K562 (cell line): ENCODE results near the gene TMPO. TPM values are rescaled to one million over a fixed set of nuclear protein-coding genes. Genes with fewer than 3 reads are reported as not detected.
A peak's percentile ranks its signal among the peaks of the same experiment; 100 is the strongest.

Experiments
- BDP1 ChIP-seq: IDR thresholded peaks from 3 replicates; pipeline ENCODE4 v1.6.1; 2011; ENCODE audit not compliant: insufficient read length, insufficient read depth
- CCAR2 ChIP-seq: fragments of 200-400 bp; formaldehyde crosslinking; IDR thresholded peaks from 2 replicates; pipeline ENCODE4 v1.6.1; 2017; ENCODE audit warnings: mild to moderate bottlenecking, low read depth, low read length
- CEBPG ChIP-seq, 3 experiments: fragments of 200-800 bp in 1 of 3; sonication (Bioruptor generic) in 1 of 3; sonication (generic) in 1 of 3; formaldehyde crosslinking in 1 of 3; IDR thresholded peaks in 2 of 3; conservative IDR thresholded peaks in 1 of 3; 2 replicates each; pipeline versions ENCODE4 v1.6.1 to v1.8.0; 2016 to 2022; ENCODE audit warnings: missing compliant biosample characterization in 2 of 3, missing genetic modification characterization in 2 of 3, mild to moderate bottlenecking in 1 of 3, missing genetic modification reagents in 1 of 3
- DMBX1 ChIP-seq: fragments of 250-450 bp; sonication (Bioruptor Pico); IDR thresholded peaks from 2 replicates; pipeline ENCODE4 v1.8.0; 2022; ENCODE audit warnings: inconsistent platforms, mild to moderate bottlenecking, moderate library complexity, borderline replicate concordance
- FOXA1 ChIP-seq: fragments of 450-650 bp; IDR thresholded peaks from 2 replicates; pipeline ENCODE4 v1.6.1; 2016; ENCODE audit warnings: mild to moderate bottlenecking, borderline replicate concordance
- HMGXB4 ChIP-seq: sonication (generic); formaldehyde crosslinking; IDR thresholded peaks from 2 replicates; pipeline ENCODE4 v1.8.1; 2023; ENCODE audit warnings: mild to moderate bottlenecking, missing genetic modification reagents
- NEUROD1 ChIP-seq: fragments of 150-350 bp; IDR thresholded peaks from 2 replicates; pipeline ENCODE4 v1.6.1; 2014; ENCODE audit warnings: borderline replicate concordance, low read length, low read depth; ENCODE audit not compliant: partially characterized antibody
- PBX2 ChIP-seq, 2 experiments: IDR thresholded peaks in 1 of 2; conservative IDR thresholded peaks in 1 of 2; 2 replicates each; pipeline ENCODE4 v1.6.1; 2016; ENCODE audit warnings: low read depth in 2 of 2, mild to moderate bottlenecking in 1 of 2, missing compliant biosample characterization in 1 of 2, missing genetic modification characterization in 1 of 2, moderate library complexity in 1 of 2
- PCBP1 ChIP-seq: fragments of 200-400 bp; formaldehyde crosslinking; IDR thresholded peaks from 2 replicates; pipeline ENCODE4 v1.6.1; 2018; ENCODE audit warnings: mild to moderate bottlenecking, low read depth, low read length; ENCODE audit not compliant: poor library complexity, severe bottlenecking
- PTTG1 ChIP-seq: fragments of 450-650 bp; IDR thresholded peaks from 2 replicates; pipeline ENCODE4 v1.6.1; 2016; ENCODE audit warnings: low read depth, mild to moderate bottlenecking, missing genetic modification characterization, missing compliant biosample characterization
- RFX5 ChIP-seq: IDR thresholded peaks from 2 replicates; pipeline ENCODE4 v1.6.1; 2011; ENCODE audit warnings: low read depth, mild to moderate bottlenecking, improper control_type of control experiment, low read length
- RREB1 ChIP-seq: fragments of 250-450 bp; sonication (Bioruptor Pico); IDR thresholded peaks from 2 replicates; pipeline ENCODE4 v1.4.0; 2020
- U2AF2 ChIP-seq: fragments of 200-400 bp; formaldehyde crosslinking; optimal IDR thresholded peaks from 2 replicates; pipeline ENCODE3; 2017; ENCODE audit warnings: low read depth, mild to moderate bottlenecking, low read length
- ZNF277 ChIP-seq: fragments of 250-450 bp; sonication (Bioruptor Pico); IDR thresholded peaks from 2 replicates; pipeline ENCODE4 v1.8.0; 2022; ENCODE audit warnings: inconsistent platforms, mild to moderate bottlenecking, moderate library complexity, borderline replicate concordance
- polyA plus RNA-seq, 8 experiments: library from polyadenylated mRNA; depleted of rRNA in 4 of 8; stranded (reverse) in 5 of 8; unstranded in 3 of 8; fragments of >200 nt; fragmentation: Nextera tagmentation in 2 of 8; fragmentation: Illumina TruSeq in 1 of 8; extraction: Ambion mirVana in 2 of 8; extraction: Trizol in 1 of 8; gene quantifications; 2 replicates each; pipeline versions ENCODE4 v1.2.1 to v1.2.3, GENCODE V29; 2011 to 2014; ENCODE audit warnings: inconsistent platforms in 1 of 8, missing spikeins in 1 of 8
- total RNA-seq, 7 experiments: library from RNA; depleted of rRNA in 6 of 7; stranded (reverse); fragments of >200 nt in 6 of 7; fragmentation: Illumina TruSeq in 2 of 7; extraction: Trizol in 2 of 7; gene quantifications; 2 replicates each; pipeline versions ENCODE4 v1.2.1 to v1.2.3, GENCODE V29; 2011 to 2021; ENCODE audit warnings: low replicate concordance in 1 of 7

The TMPO gene
- total and polyA plus RNA-seq, 9 of the 15 experiments (the other 6 are each of a cell fraction or from before 2014, with no cell fraction given): 62.1 to 263 (median 182) TPM

- TF ChIP-seq PBX2 (CRISPR knock-in tag; IDR thresholded peaks at IDR 0.05; ENCODE audit: low read depth) (no peak), PBX2 (tag; conservative IDR thresholded peaks at IDR 0.05; ENCODE audit: low read depth) (no peak), U2AF2 (no peak), NEUROD1 (no peak), BDP1 (no peak), ZNF277 (no peak), CEBPG (CRISPR knock-in tag; IDR thresholded peaks at IDR 0.05) (peak; percentile 86), CEBPG (tag; conservative IDR thresholded peaks at IDR 0.05 in 1 of 2, IDR thresholded peaks at IDR 0.05 in 1 of 2) (peak; percentile 94), RFX5 (no peak), PCBP1 (no peak), RREB1 (CRISPR knock-in tag) (no peak), DMBX1 (CRISPR knock-in tag) (no peak; the same call in 1 of the 2 replicates), CCAR2 (no peak), PTTG1 (tag) (0 out of 2 replicates have a peak, but pooled peaks have one; percentile 68), HMGXB4 (CRISPR knock-in tag) (no peak), FOXA1 (no peak)
These were observed 18.4 kb downstream of the TMPO start (continued) for GRCh38 chr12:98533723-98534251.
